Measurements from ENCODE around the gene UGT1A6.

UGT1A6 gene

GRCh38 chr2:233779722-233780121 lies 87.0 kb downstream of the UGT1A6 start:
- H3K27ac ChIP-seq (ENCODE audit: poor library complexity, severe bottlenecking) = no peak overlapping the region
- H3K27me3 ChIP-seq (ENCODE audit: insufficient read depth, poor library complexity, severe bottlenecking) = no peaks in the 10 kb centered on the region
- H3K9me3 ChIP-seq (ENCODE audit: severe bottlenecking) = no peaks in the 10 kb centered on the region
- H3K36me3 ChIP-seq (ENCODE audit: low read depth) = no peaks in the 10 kb centered on the region
- ATAC-seq (ENCODE audit: low read depth) = no peak
- no peaks in the 10 kb centered on the region for H3K4me1 ChIP-seq (ENCODE audit: insufficient read depth, poor library complexity, severe bottlenecking)
- no peak overlapping the region for H3K4me3 ChIP-seq (ENCODE audit: severe bottlenecking)
- TF ChIP-seq CTCF (IDR thresholded peaks at IDR 0.05; ENCODE audit: poor library complexity, severe bottlenecking) = no peak
- DNase-seq (ENCODE audit: low spot score) = no peak

- H3K4me1 ChIP-seq (ENCODE audit: insufficient read depth, poor library complexity, severe bottlenecking) = no peaks in the 10 kb centered on the region
- no peak overlapping the region for H3K4me3 ChIP-seq (ENCODE audit: severe bottlenecking)
- H3K9me3 ChIP-seq (ENCODE audit: severe bottlenecking) = no peaks in the 10 kb centered on the region
- H3K27ac ChIP-seq (ENCODE audit: poor library complexity, severe bottlenecking) = no peak overlapping the region
- DNase-seq (ENCODE audit: low spot score) (no peak), ATAC-seq (ENCODE audit: low read depth) (no peak)
- no peaks in the 10 kb centered on the region for H3K27me3 ChIP-seq (ENCODE audit: insufficient read depth, poor library complexity, severe bottlenecking)
- H3K36me3 ChIP-seq (ENCODE audit: low read depth) = no peaks in the 10 kb centered on the region
- no peak for TF ChIP-seq CTCF (IDR thresholded peaks at IDR 0.05; ENCODE audit: poor library complexity, severe bottlenecking)
Measured at GRCh38 chr2:233780771-233781170, 88.1 kb downstream of the UGT1A6 start.

DNA sequence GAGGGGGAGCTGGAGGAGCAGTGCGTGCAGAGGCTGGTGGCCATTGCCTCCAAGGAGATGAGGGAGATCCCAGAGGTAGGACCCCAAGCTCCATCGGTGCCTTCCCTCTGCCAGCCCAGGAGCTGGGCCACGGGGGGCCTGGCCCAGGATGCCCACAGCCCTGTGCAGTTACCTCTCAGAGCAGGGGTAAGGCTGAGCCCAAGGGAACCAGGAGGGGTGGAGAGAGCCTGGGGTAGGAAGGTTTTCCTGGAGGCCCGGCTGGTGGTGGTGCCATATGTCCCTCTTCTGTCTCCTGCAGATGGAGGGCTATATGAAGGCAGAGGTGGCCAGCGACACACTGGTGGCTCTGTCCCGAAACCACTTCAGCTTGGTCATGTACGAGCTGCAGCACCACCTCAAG lies 96.9 kb downstream of the UGT1A6 start:
- no peak for DNase-seq (ENCODE audit: low spot score)
- no peak for TF ChIP-seq CTCF (IDR thresholded peaks at IDR 0.05; ENCODE audit: poor library complexity, severe bottlenecking)

GRCh38 chr2:233791151-233791882 lies 98.6 kb downstream of the UGT1A6 start:
- Histone ChIP-seq H3K9me3 (ENCODE audit: severe bottlenecking) (no peaks in the 10 kb centered on the region), H3K27ac (ENCODE audit: poor library complexity, severe bottlenecking) (no peak overlapping the region), H3K27me3 (ENCODE audit: insufficient read depth, poor library complexity, severe bottlenecking) (no peaks in the 10 kb centered on the region), H3K4me1 (ENCODE audit: insufficient read depth, poor library complexity, severe bottlenecking) (no peaks in the 10 kb centered on the region), H3K4me3 (ENCODE audit: severe bottlenecking) (no peak overlapping the region), H3K36me3 (ENCODE audit: low read depth) (no peaks in the 10 kb centered on the region)
- no peak for TF ChIP-seq CTCF (IDR thresholded peaks at IDR 0.05; ENCODE audit: poor library complexity, severe bottlenecking)
- ATAC-seq (ENCODE audit: low read depth) (no peak), DNase-seq (ENCODE audit: low spot score) (no peak)

More for the DNA sequence above, 96.9 kb downstream of the UGT1A6 start:
- Histone ChIP-seq H3K9me3 (ENCODE audit: severe bottlenecking) (no peaks in the 10 kb centered on the region), H3K27ac (ENCODE audit: poor library complexity, severe bottlenecking) (no peak overlapping the region), H3K4me3 (ENCODE audit: severe bottlenecking) (no peak overlapping the region), H3K4me1 (ENCODE audit: insufficient read depth, poor library complexity, severe bottlenecking) (no peaks in the 10 kb centered on the region), H3K27me3 (ENCODE audit: insufficient read depth, poor library complexity, severe bottlenecking) (no peaks in the 10 kb centered on the region), H3K36me3 (ENCODE audit: low read depth) (no peaks in the 10 kb centered on the region)
- ATAC-seq (ENCODE audit: low read depth) = no peak

GRCh38 chr2:233791883-233792329 lies 99.2 kb downstream of the UGT1A6 start:
- Histone ChIP-seq H3K36me3 (ENCODE audit: low read depth) (no peaks in the 10 kb centered on the region), H3K27ac (ENCODE audit: poor library complexity, severe bottlenecking) (no peak overlapping the region), H3K4me1 (ENCODE audit: insufficient read depth, poor library complexity, severe bottlenecking) (no peaks in the 10 kb centered on the region), H3K9me3 (ENCODE audit: severe bottlenecking) (no peaks in the 10 kb centered on the region), H3K27me3 (ENCODE audit: insufficient read depth, poor library complexity, severe bottlenecking) (no peaks in the 10 kb centered on the region), H3K4me3 (ENCODE audit: severe bottlenecking) (no peak overlapping the region)
- TF ChIP-seq CTCF (IDR thresholded peaks at IDR 0.05; ENCODE audit: poor library complexity, severe bottlenecking) = no peak
- DNase-seq (ENCODE audit: low spot score) (no peak), ATAC-seq (ENCODE audit: low read depth) (no peak)

Data from RWPE2 (cell line).